Coronary artery (tissue), 2 donors: ENCODE measurements around the gene COL21A1.

ENCODE experiments used
- DNase-seq: peaks from one replicate; pipeline ENCODE4 v3.0.0-alpha.2; 2017; ENCODE audit warnings: low spot score
- H3K27ac ChIP-seq, 2 donors: fragments of 200-600 bp; sonication (generic); one replicate each; pipeline ENCODE4 v1.5.1; 2016 to 2019
- H3K4me3 ChIP-seq: fragments of 200-600 bp; sonication (generic); 2 replicates; pipeline ENCODE4 v1.5.1; 2016; ENCODE audit warnings: mild to moderate bottlenecking, moderate library complexity
- TF ChIP-seq, protein P1 (sequence below): fragments of 200-600 bp; sonication (generic); IDR thresholded peaks from one replicate; pipeline ENCODE4 v1.5.1; 2019; ENCODE audit warnings: antibody characterized with exemption

COL21A1 gene

DNA sequence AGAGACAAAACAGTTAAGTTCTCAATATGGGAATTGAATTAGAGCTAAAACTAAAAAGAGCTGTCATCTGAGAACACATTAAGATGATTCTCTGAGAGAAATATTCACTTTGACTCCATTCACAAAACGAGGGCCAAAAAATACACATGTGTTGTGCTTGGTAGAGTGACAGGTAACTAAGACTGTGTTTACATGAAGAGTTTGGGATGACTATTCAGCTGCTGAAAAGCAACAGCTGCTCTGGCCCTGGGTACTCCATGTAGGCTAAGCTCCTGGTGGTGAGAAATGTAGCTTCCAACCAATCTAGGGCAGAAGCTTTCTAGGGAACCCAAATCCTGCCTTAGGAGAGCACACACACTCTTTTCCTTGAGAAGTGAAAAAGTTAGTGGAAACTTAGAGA, 184.5 kb downstream of the COL21A1 start:
- TF ChIP-seq, protein P1, sequence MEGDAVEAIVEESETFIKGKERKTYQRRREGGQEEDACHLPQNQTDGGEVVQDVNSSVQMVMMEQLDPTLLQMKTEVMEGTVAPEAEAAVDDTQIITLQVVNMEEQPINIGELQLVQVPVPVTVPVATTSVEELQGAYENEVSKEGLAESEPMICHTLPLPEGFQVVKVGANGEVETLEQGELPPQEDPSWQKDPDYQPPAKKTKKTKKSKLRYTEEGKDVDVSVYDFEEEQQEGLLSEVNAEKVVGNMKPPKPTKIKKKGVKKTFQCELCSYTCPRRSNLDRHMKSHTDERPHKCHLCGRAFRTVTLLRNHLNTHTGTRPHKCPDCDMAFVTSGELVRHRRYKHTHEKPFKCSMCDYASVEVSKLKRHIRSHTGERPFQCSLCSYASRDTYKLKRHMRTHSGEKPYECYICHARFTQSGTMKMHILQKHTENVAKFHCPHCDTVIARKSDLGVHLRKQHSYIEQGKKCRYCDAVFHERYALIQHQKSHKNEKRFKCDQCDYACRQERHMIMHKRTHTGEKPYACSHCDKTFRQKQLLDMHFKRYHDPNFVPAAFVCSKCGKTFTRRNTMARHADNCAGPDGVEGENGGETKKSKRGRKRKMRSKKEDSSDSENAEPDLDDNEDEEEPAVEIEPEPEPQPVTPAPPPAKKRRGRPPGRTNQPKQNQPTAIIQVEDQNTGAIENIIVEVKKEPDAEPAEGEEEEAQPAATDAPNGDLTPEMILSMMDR, result no peak

DNA sequence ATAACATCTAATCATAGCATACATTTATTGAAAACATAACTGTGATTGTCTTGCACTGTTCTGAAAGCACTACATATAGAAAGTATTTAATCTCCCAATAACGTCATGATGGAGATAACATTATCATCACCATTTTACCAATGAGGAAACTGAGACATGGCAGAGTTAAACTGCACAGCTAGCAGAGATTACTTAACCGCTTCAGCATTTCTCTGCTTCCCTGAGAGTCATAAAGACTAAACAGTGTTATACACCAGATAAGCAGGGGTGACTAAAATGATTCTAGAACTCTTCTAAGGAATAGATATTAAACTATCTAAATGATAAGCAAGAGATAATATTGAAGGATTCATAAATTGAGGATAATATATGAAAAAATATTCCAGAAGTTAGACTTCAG, 188.7 kb downstream of the COL21A1 start:
- Histone ChIP-seq H3K27ac (no peak overlapping the region), H3K4me3 (no peak overlapping the region)
- TF ChIP-seq, protein P1, result no peak
- no peak for DNase-seq

More for the DNA sequence above, 184.5 kb downstream of the COL21A1 start:
- peak overlapping the region in 1 of 2 donors; percentile 17 for H3K27ac ChIP-seq
- no peak overlapping the region for H3K4me3 ChIP-seq
- DNase-seq, result no peak

DNA sequence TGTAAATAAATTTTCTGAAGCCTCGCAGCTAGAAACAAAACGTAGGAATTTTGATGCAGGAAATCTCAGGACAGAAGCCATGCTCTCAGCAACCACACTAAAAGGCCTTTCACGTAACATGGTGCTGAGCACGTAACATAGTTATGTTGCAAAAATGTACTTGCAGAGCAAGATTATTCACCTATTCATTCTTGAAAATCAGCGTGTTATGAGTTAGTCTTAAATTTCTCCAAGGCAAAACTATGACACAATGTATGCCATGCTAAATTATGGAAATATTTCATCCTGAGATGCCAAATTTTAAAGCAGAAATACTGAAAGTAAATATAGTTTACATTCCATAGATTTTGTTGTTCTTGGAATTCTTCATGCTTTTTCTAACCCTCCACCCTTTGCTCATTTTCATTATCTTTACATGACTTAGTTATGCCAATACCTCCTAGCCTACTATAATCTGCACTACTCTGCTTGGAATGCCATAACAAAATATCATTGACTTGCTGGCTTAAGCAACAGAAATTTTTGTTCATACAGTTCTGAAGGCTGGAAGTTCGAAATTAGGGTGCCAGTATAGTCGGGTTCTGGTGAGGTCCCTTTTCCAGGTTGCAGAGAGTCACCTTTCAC, 192.2 kb downstream of the COL21A1 start:
- DNase-seq, result no peak
- Histone ChIP-seq H3K27ac (no peak overlapping the region), H3K4me3 (no peak overlapping the region)
- TF ChIP-seq, protein P1, result no peak

DNA sequence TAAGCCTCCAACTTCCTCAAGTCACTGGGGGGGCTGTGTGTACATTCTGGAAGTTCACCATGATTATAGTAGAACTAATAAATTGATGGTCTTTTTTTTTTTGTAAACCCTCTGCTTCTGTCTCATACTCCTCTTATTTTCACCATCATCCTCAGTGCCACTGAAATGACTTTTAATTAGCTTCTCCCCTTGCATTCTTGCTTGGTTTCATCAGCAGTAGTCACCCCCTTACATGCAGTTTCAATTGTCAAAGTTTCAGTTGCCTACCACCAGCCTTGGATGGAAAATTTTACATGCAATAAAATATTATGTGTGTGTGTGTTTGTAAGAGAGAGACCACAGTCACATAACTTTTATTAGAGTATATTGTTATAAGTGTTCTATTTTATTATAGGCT, 196.2 kb downstream of the COL21A1 start:
- Histone ChIP-seq H3K27ac (no peak overlapping the region), H3K4me3 (no peak overlapping the region)
- DNase-seq, result no peak
- TF ChIP-seq, protein P1, result no peak

DNA sequence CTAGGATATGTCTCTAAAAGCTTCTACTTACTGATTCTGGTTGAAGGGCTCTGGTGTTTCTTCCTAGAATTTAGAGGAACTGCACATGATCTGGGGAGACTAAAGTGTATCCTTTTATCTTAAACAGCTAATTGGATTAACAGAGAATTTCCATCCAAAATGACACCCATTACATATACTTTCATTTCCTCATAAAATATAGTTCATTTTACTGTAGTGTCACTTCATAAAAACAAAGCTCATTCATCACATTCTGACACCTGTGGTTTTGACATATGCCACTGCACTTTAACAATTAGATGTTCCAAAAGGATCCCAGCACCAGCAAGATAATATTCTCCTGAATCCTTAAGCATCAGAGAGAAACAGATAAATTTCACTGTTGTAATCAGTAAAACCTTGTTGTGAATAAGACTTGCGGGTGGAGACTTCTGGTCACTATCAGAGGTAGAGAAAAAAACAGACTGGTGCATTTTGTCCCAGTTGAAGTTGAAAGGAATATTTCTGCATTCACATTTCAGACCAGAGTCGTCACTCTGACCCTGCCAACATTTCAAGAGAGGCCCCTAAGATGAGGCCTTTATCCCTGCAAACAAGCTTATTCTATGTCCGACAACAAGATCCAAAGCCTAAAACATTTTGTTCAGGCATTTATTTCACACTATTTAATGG, 196.7 kb downstream of the COL21A1 start:
- no peak for DNase-seq
- no peak overlapping the region for H3K4me3 ChIP-seq
- TF ChIP-seq, protein P1, result no peak
- H3K27ac ChIP-seq, result no peak overlapping the region

DNA sequence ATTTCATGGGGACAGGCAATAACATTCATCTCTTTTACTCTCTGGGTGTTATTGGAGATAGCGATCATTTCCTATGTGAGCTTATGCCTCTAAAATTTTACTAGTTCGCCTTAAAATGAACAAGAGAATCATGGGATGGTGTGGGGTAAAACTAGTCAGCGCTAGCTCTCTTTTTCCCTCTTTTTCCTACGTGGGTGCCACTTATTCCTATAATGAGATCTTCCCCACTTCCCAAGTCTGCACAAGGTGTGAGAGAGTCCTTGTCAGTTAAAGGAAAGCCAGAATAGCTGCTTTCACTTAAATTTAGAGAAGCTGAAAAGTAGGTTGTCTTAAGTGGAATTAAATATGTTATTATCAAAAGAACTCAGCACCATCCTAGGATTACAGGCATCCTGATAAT, 198.8 kb downstream of the COL21A1 start:
- no peak overlapping the region for H3K27ac ChIP-seq
- DNase-seq, result no peak
- TF ChIP-seq, protein P1, result no peak
- H3K4me3 ChIP-seq, result no peak overlapping the region
